H9 (cell line): Measurements from ENCODE around the gene KIF13A. TPM values are rescaled to one million over a fixed set of nuclear protein-coding genes. Genes with fewer than 3 reads are reported as not detected.

Experiments used
- DNase-seq: peaks from one replicate; pipeline ENCODE4 v3.0.0-alpha.2; 2017
- H2AFZ ChIP-seq: one replicate; pipeline ENCODE4 v1.6.1; 2013; ENCODE audit warnings: mild to moderate bottlenecking, low read length, control low read depth, moderate library complexity
- H2AK5ac ChIP-seq: 2 replicates; pipeline ENCODE4 v1.6.1; 2013; ENCODE audit warnings: low read length, control low read depth, mixed read lengths; ENCODE audit not compliant: insufficient read length
- H2BK120ac ChIP-seq: one replicate; pipeline ENCODE4 v1.6.1; 2013; ENCODE audit warnings: low read depth, mild to moderate bottlenecking, low read length, control low read depth, inconsistent platforms; ENCODE audit not compliant: poor library complexity, severe bottlenecking
- H2BK12ac ChIP-seq: 2 replicates; pipeline ENCODE4 v1.6.1; 2013; ENCODE audit warnings: low read length, control low read depth, mixed read lengths, low read depth; ENCODE audit not compliant: insufficient read length
- H2BK15ac ChIP-seq: 2 replicates; pipeline ENCODE4 v1.6.1; 2013; ENCODE audit warnings: low read depth, low read length, control low read depth
- H2BK20ac ChIP-seq: one replicate; pipeline ENCODE4 v1.6.1; 2013; ENCODE audit warnings: low read depth, mild to moderate bottlenecking, low read length, control low read depth, inconsistent platforms; ENCODE audit not compliant: poor library complexity, severe bottlenecking
- H2BK5ac ChIP-seq: 2 replicates; pipeline ENCODE4 v1.6.1; 2013; ENCODE audit warnings: low read length, control low read depth, mixed read lengths; ENCODE audit not compliant: insufficient read length
- H3K14ac ChIP-seq: 2 replicates; pipeline ENCODE4 v1.6.1; 2013; ENCODE audit warnings: low read length, control low read depth; ENCODE audit not compliant: insufficient read depth
- H3K18ac ChIP-seq: 2 replicates; pipeline ENCODE4 v1.6.1; 2013; ENCODE audit warnings: low read depth, mild to moderate bottlenecking, mixed read lengths, low read length, control low read depth; ENCODE audit not compliant: insufficient read length
- H3K23ac ChIP-seq: 2 replicates; pipeline ENCODE4 v1.6.1; 2013; ENCODE audit warnings: low read length, control low read depth, mixed read lengths, low read depth; ENCODE audit not compliant: insufficient read length
- H3K23me2 ChIP-seq: 2 replicates; pipeline ENCODE4 v1.6.1; 2013; ENCODE audit warnings: low read depth, mild to moderate bottlenecking, mixed read lengths, low read length, control low read depth; ENCODE audit not compliant: insufficient read length, poor library complexity, severe bottlenecking
- H3K27ac ChIP-seq: 2 replicates; pipeline ENCODE4 v1.5.1; 2013; ENCODE audit warnings: low read length, control low read depth, mixed read lengths, low read depth; ENCODE audit not compliant: insufficient read length
- H3K27me3 ChIP-seq: 2 replicates; pipeline ENCODE4 v1.6.1; 2013; ENCODE audit warnings: low read length, control low read depth, inconsistent platforms; ENCODE audit not compliant: insufficient read depth
- H3K4ac ChIP-seq: 2 replicates; pipeline ENCODE4 v1.6.1; 2013; ENCODE audit warnings: low read depth, mild to moderate bottlenecking, control low read depth, inconsistent platforms, low read length, moderate library complexity
- H3K4me1 ChIP-seq: 2 replicates; pipeline ENCODE4 v1.6.1; 2013; ENCODE audit warnings: low read length, control low read depth, inconsistent platforms; ENCODE audit not compliant: insufficient read depth
- H3K4me2 ChIP-seq: 2 replicates; pipeline ENCODE4 v1.6.1; 2013; ENCODE audit warnings: low read length, control low read depth, mixed read lengths; ENCODE audit not compliant: insufficient read length, insufficient read depth
- H3K56ac ChIP-seq: 2 replicates; pipeline ENCODE4 v1.6.1; 2013; ENCODE audit warnings: low read depth, mild to moderate bottlenecking, mixed read lengths, low read length, control low read depth; ENCODE audit not compliant: insufficient read length
- H3K79me1 ChIP-seq: 2 replicates; pipeline ENCODE4 v1.6.1; 2013; ENCODE audit warnings: low read depth, mild to moderate bottlenecking, moderate library complexity, low read length, control low read depth, inconsistent platforms; ENCODE audit not compliant: insufficient read depth, poor library complexity, severe bottlenecking
- H3K79me2 ChIP-seq: 2 replicates; pipeline ENCODE4 v1.6.1; 2013; ENCODE audit warnings: low read length, control low read depth, inconsistent platforms; ENCODE audit not compliant: insufficient read depth
- H3K9ac ChIP-seq: 2 replicates; pipeline ENCODE4 v1.6.1; 2013; ENCODE audit warnings: low read length, control low read depth, mixed read lengths; ENCODE audit not compliant: insufficient read length; ENCODE audit errors: extremely low read depth
- H3K9me3 ChIP-seq: one replicate; pipeline ENCODE4 v1.6.1; 2013; ENCODE audit warnings: low read depth, low read length, inconsistent platforms; ENCODE audit not compliant: control insufficient read depth
- H3T11ph ChIP-seq: one replicate; pipeline ENCODE4 v1.6.1; 2013; ENCODE audit warnings: mild to moderate bottlenecking, low read length, control low read depth, inconsistent platforms
- H4K20me1 ChIP-seq: one replicate; pipeline ENCODE4 v1.6.1; 2013; ENCODE audit not compliant: control insufficient read depth, insufficient read length, insufficient read depth
- H4K5ac ChIP-seq: 2 replicates; pipeline ENCODE4 v1.6.1; 2013; ENCODE audit warnings: low read depth, mild to moderate bottlenecking, mixed read lengths, low read length, control low read depth; ENCODE audit not compliant: insufficient read length
- H4K8ac ChIP-seq: replicated peaks from 2 replicates; pipeline ENCODE4 v1.6.1; 2013; ENCODE audit warnings: low read length, control low read depth, mixed read lengths, low read depth; ENCODE audit not compliant: insufficient read length
- H4K91ac ChIP-seq: 2 replicates; pipeline ENCODE4 v1.6.1; 2013; ENCODE audit warnings: low read depth, mild to moderate bottlenecking, moderate library complexity, mixed read lengths, low read length, control low read depth; ENCODE audit not compliant: insufficient read length
- H3K27ac Mint-ChIP-seq, 3 experiments: 2 replicates in 2 of 3; 3 replicates in 1 of 3; pipeline ENCODE4 v1.8.0; 2020 to 2021; ENCODE audit warnings: mixed read lengths in 3 of 3, mild to moderate bottlenecking in 1 of 3, moderate library complexity in 1 of 3
- H3K27me3 Mint-ChIP-seq: 2 replicates; pipeline ENCODE4 v1.8.0; 2021; ENCODE audit warnings: low read depth, mild to moderate bottlenecking, moderate library complexity, mixed read lengths
- H3K36me3 Mint-ChIP-seq, 3 experiments: 2 replicates in 2 of 3; 3 replicates in 1 of 3; pipeline ENCODE4 v1.8.0; 2020 to 2021; ENCODE audit warnings: low read depth in 3 of 3, mixed read lengths in 3 of 3; ENCODE audit not compliant: insufficient read depth in 1 of 3
- H3K4me1 Mint-ChIP-seq, 2 experiments: 2 replicates each; pipeline ENCODE4 v1.8.0; 2020; ENCODE audit warnings: mixed read lengths in 2 of 2
- H3K4me3 Mint-ChIP-seq, 2 experiments: 2 replicates in 1 of 2; 3 replicates in 1 of 2; pipeline ENCODE4 v1.8.0; 2020 to 2021; ENCODE audit warnings: mild to moderate bottlenecking in 2 of 2, mixed read lengths in 2 of 2, moderate library complexity in 1 of 2
- H3K9me3 Mint-ChIP-seq, 2 experiments: 2 replicates in 1 of 2; 3 replicates in 1 of 2; pipeline ENCODE4 v1.8.0; 2020; ENCODE audit warnings: mild to moderate bottlenecking in 2 of 2, mixed read lengths in 2 of 2, moderate library complexity in 1 of 2
- WGBS: extraction: QIAGEN DNeasy Blood & Tissue Kit; methylation state at CpG from one replicate; pipeline ENCODE4 v1.1.7; 2013; ENCODE audit warnings: missing lambda C conversion rate, low lambda C conversion rate, mixed read lengths; ENCODE audit not compliant: insufficient read length; ENCODE audit errors: extremely low coverage; 5-methylcytosine and 5-hydroxymethylcytosine counted together
- total RNA-seq: library from RNA; stranded (reverse); gene quantifications from 2 replicates; pipeline ENCODE4 v1.2.1, GENCODE V29; 2021
- TF ChIP-seq, protein P1 (sequence below): fragments of 200-600 bp; sonication (generic); conservative IDR thresholded peaks from 3 replicates; pipeline ENCODE4 v1.8.0; 2021; ENCODE audit warnings: antibody characterized with exemption, mild to moderate bottlenecking

Gene KIF13A
- total RNA-seq, 1 experiment from 2014 or later = 38.2 TPM

DNA sequence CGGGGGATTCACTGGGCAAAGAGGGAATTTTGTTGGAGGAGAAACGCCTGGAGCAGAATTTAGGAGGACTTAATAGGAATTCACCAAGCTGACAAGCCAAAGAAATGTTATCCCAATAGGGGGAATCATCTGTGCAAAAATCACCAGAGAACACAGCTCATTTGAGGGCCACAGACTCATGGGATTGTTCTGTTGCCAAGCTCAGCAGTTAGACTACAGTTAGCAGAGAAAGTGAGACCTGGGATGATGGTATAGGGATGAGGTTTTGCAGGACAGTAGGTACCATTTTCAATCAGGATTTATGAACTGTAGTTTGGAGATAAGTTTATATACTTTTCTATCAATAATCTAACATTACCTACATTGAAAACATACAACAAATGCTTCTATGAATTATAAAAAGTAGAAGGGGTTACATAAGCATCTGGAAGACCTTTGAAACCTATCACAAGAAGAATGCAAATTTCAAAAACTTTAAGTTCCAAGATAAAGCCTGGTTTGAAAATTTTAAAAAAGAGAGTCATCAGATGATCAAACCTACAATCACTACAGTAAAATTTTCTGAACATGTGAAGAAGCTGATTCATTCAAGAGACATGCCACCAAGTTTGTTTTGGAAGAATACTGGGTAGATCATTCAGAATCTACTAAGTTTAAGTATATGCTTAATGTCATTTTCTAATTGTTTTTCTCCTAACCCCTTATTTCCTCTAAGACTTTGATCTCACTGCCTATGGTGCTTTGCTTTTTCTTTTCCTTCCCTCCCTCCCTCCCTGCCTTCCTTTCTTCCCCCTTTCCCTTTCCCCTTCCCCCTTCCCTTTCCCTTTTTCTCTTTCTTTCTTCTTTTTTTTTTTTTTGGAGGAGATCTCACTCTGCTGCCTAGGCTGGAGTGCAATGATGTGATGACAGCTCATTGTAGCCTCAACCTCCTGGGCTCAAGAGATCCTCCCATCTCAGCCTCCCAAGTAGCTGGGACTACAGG, 81.5 kb downstream of the KIF13A start:
- no peak overlapping the region for H3K4me3 Mint-ChIP-seq
- no peak overlapping the region for H3K27ac ChIP-seq
- H3K4ac ChIP-seq = no peak overlapping the region
- no peaks in the 10 kb centered on the region for H3K9me3 Mint-ChIP-seq
- H3K27ac Mint-ChIP-seq = peak overlapping the region in 1 of 3 experiments; percentile 3; a peak in 2 of 7 replicates
- H3K4me2 ChIP-seq = no peak overlapping the region
- no peak overlapping the region for H2BK5ac ChIP-seq
- H2AFZ ChIP-seq = no peak overlapping the region
- H2BK20ac ChIP-seq = no peak overlapping the region
- H3K14ac ChIP-seq = no peak overlapping the region
- no peaks in the 10 kb centered on the region for H3K9me3 ChIP-seq
- no peak overlapping the region for H3K9ac ChIP-seq
- H4K91ac ChIP-seq = no peak overlapping the region
- peaks cover 0 to 4% (median 0%) of the 10 kb centered on the region in 3 experiments; a peak in 1 of 7 replicates for H3K36me3 Mint-ChIP-seq
- no CpG with 5 or more reads among the region's 2 CpGs for WGBS
- DNase-seq = no peak
- H3T11ph ChIP-seq = no peak overlapping the region
- no peak overlapping the region for H3K23ac ChIP-seq
- H3K4me1 ChIP-seq = no peaks in the 10 kb centered on the region
- no peaks in the 10 kb centered on the region for H3K27me3 ChIP-seq
- H3K4me1 Mint-ChIP-seq = peaks cover 17 to 21% of the 10 kb centered on the region in 2 experiments
- no peaks in the 10 kb centered on the region for H3K23me2 ChIP-seq
- no peak overlapping the region for H4K5ac ChIP-seq
- no peak overlapping the region for H2BK15ac ChIP-seq
- H2BK12ac ChIP-seq = no peak overlapping the region
- TF ChIP-seq, protein P1, sequence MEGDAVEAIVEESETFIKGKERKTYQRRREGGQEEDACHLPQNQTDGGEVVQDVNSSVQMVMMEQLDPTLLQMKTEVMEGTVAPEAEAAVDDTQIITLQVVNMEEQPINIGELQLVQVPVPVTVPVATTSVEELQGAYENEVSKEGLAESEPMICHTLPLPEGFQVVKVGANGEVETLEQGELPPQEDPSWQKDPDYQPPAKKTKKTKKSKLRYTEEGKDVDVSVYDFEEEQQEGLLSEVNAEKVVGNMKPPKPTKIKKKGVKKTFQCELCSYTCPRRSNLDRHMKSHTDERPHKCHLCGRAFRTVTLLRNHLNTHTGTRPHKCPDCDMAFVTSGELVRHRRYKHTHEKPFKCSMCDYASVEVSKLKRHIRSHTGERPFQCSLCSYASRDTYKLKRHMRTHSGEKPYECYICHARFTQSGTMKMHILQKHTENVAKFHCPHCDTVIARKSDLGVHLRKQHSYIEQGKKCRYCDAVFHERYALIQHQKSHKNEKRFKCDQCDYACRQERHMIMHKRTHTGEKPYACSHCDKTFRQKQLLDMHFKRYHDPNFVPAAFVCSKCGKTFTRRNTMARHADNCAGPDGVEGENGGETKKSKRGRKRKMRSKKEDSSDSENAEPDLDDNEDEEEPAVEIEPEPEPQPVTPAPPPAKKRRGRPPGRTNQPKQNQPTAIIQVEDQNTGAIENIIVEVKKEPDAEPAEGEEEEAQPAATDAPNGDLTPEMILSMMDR = no peak
- H3K79me2 ChIP-seq = no peaks in the 10 kb centered on the region
- no peak overlapping the region for H2BK120ac ChIP-seq
- no peak overlapping the region for H2AK5ac ChIP-seq
- H3K79me1 ChIP-seq = no peaks in the 10 kb centered on the region
- no peak overlapping the region for H3K56ac ChIP-seq
- no peak overlapping the region for H4K8ac ChIP-seq
- H4K20me1 ChIP-seq = no peaks in the 10 kb centered on the region
- H3K18ac ChIP-seq = no peak overlapping the region
- H3K27me3 Mint-ChIP-seq = no peaks in the 10 kb centered on the region
